Measurements from ENCODE around the gene SAXO2. TPM values are rescaled to one million over a fixed set of nuclear protein-coding genes. Genes with fewer than 3 reads are reported as not detected.
"Not testable (repeated sequence)": the region's sequence is repeated elsewhere in the genome, so short reads cannot be mapped to it uniquely, and the experiment has no call there.

Gene SAXO2
- total RNA-seq, 1 experiment from 2014 or later, result 1.5 TPM

GRCh38 chr15:82325646-82326045 lies 63.0 kb downstream of the SAXO2 start:
- H3K4me3 ChIP-seq (ENCODE audit: low read depth, low read length, poor library complexity, severe bottlenecking); POLR2A ChIA-PET (ENCODE audit: low non-redundant PET); DNase-seq (ENCODE audit: low spot score); H3K27ac ChIP-seq (ENCODE audit: low read depth, low read length, poor library complexity, severe bottlenecking); H3K27me3 ChIP-seq (replicated peaks; ENCODE audit: insufficient read depth, low read depth, low read length, poor library complexity); H3K4me1 ChIP-seq (ENCODE audit: insufficient read depth, low read length, poor library complexity, severe bottlenecking); H3K9me3 ChIP-seq (ENCODE audit: low read depth, low read length, poor library complexity, severe bottlenecking); intact Hi-C loops (cut with micrococcal nuclease; ENCODE audit: unreplicated experiment); BruUV-seq (replicated peaks); H3K36me3 ChIP-seq (ENCODE audit: insufficient read depth, low read length, poor library complexity, severe bottlenecking); CTCF ChIA-PET: not testable (repeated sequence)

DNA sequence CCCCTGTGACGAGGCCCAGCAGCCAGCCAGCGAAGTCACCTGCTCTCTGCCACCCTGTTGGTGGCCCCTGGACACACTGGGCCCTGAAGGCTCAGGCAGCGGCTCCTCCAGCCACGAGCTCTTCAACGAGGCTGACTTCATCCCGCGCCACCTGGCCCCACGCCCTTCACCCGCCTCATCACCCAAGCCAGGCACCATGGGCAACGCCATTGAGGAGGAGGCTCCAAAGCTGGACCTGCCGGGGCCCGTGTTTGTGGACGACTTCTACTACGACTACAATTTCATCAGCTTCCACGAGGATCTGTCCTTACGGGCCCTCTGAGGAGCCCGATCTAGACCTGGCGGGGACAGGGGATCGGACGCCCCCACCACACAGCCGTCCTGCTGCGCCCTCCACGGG lies 64.3 kb downstream of the SAXO2 start:
- POLR2A ChIA-PET (ENCODE audit: low non-redundant PET), result interaction anchor here (0.5 kb wide), 1 partner anchor 1370 kb away, joined by 3 read pairs; no protein-coding TSS in a partner anchor
- CTCF ChIA-PET; H3K27ac ChIP-seq (ENCODE audit: low read depth, low read length, poor library complexity, severe bottlenecking); BruUV-seq (replicated peaks); H3K4me3 ChIP-seq (ENCODE audit: low read depth, low read length, poor library complexity, severe bottlenecking); intact Hi-C loops (cut with micrococcal nuclease; ENCODE audit: unreplicated experiment); H3K4me1 ChIP-seq (ENCODE audit: insufficient read depth, low read length, poor library complexity, severe bottlenecking); H3K9me3 ChIP-seq (ENCODE audit: low read depth, low read length, poor library complexity, severe bottlenecking); H3K36me3 ChIP-seq (ENCODE audit: insufficient read depth, low read length, poor library complexity, severe bottlenecking); H3K27me3 ChIP-seq (replicated peaks; ENCODE audit: insufficient read depth, low read depth, low read length, poor library complexity); DNase-seq (ENCODE audit: low spot score): not testable (repeated sequence)

- CTCF ChIA-PET; H3K27me3 ChIP-seq (replicated peaks; ENCODE audit: insufficient read depth, low read depth, low read length, poor library complexity); H3K36me3 ChIP-seq (ENCODE audit: insufficient read depth, low read length, poor library complexity, severe bottlenecking); POLR2A ChIA-PET (ENCODE audit: low non-redundant PET); intact Hi-C loops (cut with micrococcal nuclease; ENCODE audit: unreplicated experiment); H3K4me3 ChIP-seq (ENCODE audit: low read depth, low read length, poor library complexity, severe bottlenecking); H3K27ac ChIP-seq (ENCODE audit: low read depth, low read length, poor library complexity, severe bottlenecking); H3K9me3 ChIP-seq (ENCODE audit: low read depth, low read length, poor library complexity, severe bottlenecking); H3K4me1 ChIP-seq (ENCODE audit: insufficient read depth, low read length, poor library complexity, severe bottlenecking); DNase-seq (ENCODE audit: low spot score); BruUV-seq (replicated peaks): not testable (repeated sequence)
These were observed 64.8 kb downstream of the SAXO2 start for GRCh38 chr15:82327372-82327771.

- H3K36me3 ChIP-seq (ENCODE audit: insufficient read depth, low read length, poor library complexity, severe bottlenecking); H3K27ac ChIP-seq (ENCODE audit: low read depth, low read length, poor library complexity, severe bottlenecking); POLR2A ChIA-PET (ENCODE audit: low non-redundant PET); CTCF ChIA-PET; H3K27me3 ChIP-seq (replicated peaks; ENCODE audit: insufficient read depth, low read depth, low read length, poor library complexity); DNase-seq (ENCODE audit: low spot score); BruUV-seq (replicated peaks); H3K9me3 ChIP-seq (ENCODE audit: low read depth, low read length, poor library complexity, severe bottlenecking); H3K4me3 ChIP-seq (ENCODE audit: low read depth, low read length, poor library complexity, severe bottlenecking); H3K4me1 ChIP-seq (ENCODE audit: insufficient read depth, low read length, poor library complexity, severe bottlenecking); intact Hi-C loops (cut with micrococcal nuclease; ENCODE audit: unreplicated experiment): not testable (repeated sequence)
These were observed 66.4 kb downstream of the SAXO2 start for GRCh38 chr15:82329039-82329438.

DNA sequence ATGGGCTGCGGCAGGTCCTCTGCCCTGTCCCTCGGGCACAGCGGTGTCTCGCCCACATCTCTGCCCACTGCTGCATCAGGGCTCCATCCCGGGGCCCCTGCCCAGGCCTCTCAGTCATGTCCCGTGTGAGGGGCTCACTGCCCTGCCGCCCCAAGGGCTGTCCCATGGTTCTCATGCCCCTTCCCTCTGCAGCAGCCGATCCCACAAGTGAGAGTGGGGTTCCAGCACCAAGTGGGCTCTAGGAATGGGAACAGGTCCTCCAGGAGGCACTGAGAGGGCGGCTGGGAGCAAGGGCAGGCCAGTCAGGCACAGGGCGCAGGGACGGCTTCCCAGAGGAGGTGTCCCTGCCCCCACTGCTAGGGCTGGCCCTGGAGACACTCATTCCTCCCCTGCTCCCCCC lies 68.3 kb downstream of the SAXO2 start:
- H3K36me3 ChIP-seq (ENCODE audit: insufficient read depth, low read length, poor library complexity, severe bottlenecking); H3K4me1 ChIP-seq (ENCODE audit: insufficient read depth, low read length, poor library complexity, severe bottlenecking); H3K4me3 ChIP-seq (ENCODE audit: low read depth, low read length, poor library complexity, severe bottlenecking); H3K9me3 ChIP-seq (ENCODE audit: low read depth, low read length, poor library complexity, severe bottlenecking); BruUV-seq (replicated peaks); POLR2A ChIA-PET (ENCODE audit: low non-redundant PET); intact Hi-C loops (cut with micrococcal nuclease; ENCODE audit: unreplicated experiment); H3K27me3 ChIP-seq (replicated peaks; ENCODE audit: insufficient read depth, low read depth, low read length, poor library complexity); H3K27ac ChIP-seq (ENCODE audit: low read depth, low read length, poor library complexity, severe bottlenecking); DNase-seq (ENCODE audit: low spot score); CTCF ChIA-PET: not testable (repeated sequence)

- intact Hi-C loops (cut with micrococcal nuclease; ENCODE audit: unreplicated experiment); POLR2A ChIA-PET (ENCODE audit: low non-redundant PET); DNase-seq (ENCODE audit: low spot score); CTCF ChIA-PET; H3K27ac ChIP-seq (ENCODE audit: low read depth, low read length, poor library complexity, severe bottlenecking); H3K9me3 ChIP-seq (ENCODE audit: low read depth, low read length, poor library complexity, severe bottlenecking); BruUV-seq (replicated peaks); H3K4me3 ChIP-seq (ENCODE audit: low read depth, low read length, poor library complexity, severe bottlenecking); H3K4me1 ChIP-seq (ENCODE audit: insufficient read depth, low read length, poor library complexity, severe bottlenecking); H3K27me3 ChIP-seq (replicated peaks; ENCODE audit: insufficient read depth, low read depth, low read length, poor library complexity); H3K36me3 ChIP-seq (ENCODE audit: insufficient read depth, low read length, poor library complexity, severe bottlenecking): not testable (repeated sequence)
These were observed 69.1 kb downstream of the SAXO2 start for GRCh38 chr15:82331576-82332304.

DNA sequence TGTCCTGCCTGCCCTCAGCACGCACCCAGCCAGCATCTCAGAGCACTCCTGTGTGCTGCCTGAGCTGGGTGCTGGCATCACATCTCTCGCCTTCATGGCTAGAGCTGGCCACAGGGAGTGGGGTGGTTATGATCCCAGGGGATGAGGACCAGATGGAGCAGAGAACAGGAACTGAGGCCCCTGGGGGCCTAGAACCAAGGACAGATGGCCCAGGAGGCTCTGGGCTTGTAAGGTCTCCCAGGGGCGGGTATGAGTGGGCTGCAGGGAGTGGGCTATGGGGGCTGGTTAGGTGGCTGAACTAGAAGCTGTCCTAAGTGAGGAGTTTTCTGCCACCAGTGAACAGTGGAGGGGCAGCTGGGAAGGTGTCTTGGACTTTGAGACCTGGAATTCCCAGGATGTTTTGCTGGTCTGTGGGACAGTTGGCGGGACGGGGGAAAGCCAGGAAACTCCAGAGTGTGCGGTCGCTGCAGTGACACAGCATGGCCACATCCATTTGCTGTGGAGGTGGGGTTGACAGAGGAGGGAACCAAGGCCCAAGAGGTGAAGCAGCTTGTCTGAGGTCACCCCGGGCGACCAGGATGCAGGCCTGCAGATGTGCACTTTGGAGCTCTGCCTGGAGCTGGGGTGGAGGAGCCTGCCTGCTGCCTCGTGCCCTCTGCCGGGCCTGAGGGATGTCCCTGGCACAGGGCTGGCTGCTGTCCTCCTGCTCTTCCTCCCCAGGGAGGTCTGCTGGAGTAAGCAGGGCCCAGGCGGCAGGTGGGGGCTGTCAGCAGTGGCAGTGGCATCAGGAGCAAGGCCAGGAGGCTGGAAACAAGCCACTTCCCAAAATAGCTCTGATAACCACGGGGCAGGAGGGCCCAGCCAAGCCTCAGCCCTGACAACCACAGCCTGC lies 70.3 kb downstream of the SAXO2 start:
- H3K27ac ChIP-seq (ENCODE audit: low read depth, low read length, poor library complexity, severe bottlenecking); BruUV-seq (replicated peaks); CTCF ChIA-PET; DNase-seq (ENCODE audit: low spot score); H3K4me3 ChIP-seq (ENCODE audit: low read depth, low read length, poor library complexity, severe bottlenecking); H3K36me3 ChIP-seq (ENCODE audit: insufficient read depth, low read length, poor library complexity, severe bottlenecking); H3K4me1 ChIP-seq (ENCODE audit: insufficient read depth, low read length, poor library complexity, severe bottlenecking); H3K27me3 ChIP-seq (replicated peaks; ENCODE audit: insufficient read depth, low read depth, low read length, poor library complexity); H3K9me3 ChIP-seq (ENCODE audit: low read depth, low read length, poor library complexity, severe bottlenecking); POLR2A ChIA-PET (ENCODE audit: low non-redundant PET); intact Hi-C loops (cut with micrococcal nuclease; ENCODE audit: unreplicated experiment): not testable (repeated sequence)

Data from A673 (cell line).